Measurements from ENCODE around the gene DLG2.

The DLG2 gene

DNA sequence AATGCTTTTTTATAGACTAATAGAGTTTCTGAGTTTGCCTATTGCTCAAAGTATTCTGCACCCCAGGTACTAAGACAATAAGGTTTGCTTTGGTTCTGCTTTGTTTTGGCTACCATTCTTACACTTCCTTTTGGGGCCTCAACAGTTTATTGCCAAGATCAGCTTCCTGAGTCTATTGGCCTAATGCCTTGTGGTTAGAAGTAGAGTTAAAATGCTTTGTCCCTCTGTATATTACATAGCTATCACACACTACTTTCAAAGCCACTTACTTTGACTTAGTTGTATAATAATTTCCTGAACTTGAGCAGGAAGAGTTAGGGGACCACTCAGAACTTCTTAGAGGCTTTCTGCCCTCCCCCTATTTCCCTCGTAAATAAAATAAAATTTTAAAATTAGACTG, 96.5 kb downstream of the DLG2 start:
- Histone ChIP-seq H3K27ac (ENCODE audit: low read length) (no peak overlapping the region), H4K20me1 (ENCODE audit: insufficient read depth, low read length) (no peaks in the 10 kb centered on the region), H3K4me2 (ENCODE audit: low read length) (no peak overlapping the region), H3K4me3 (ENCODE audit: low read length) (no peak overlapping the region), H3K27me3 (ENCODE audit: low read depth, low read length) (no peaks in the 10 kb centered on the region), H3K36me3 (replicated peaks; ENCODE audit: low read depth, low read length) (no peaks in the 10 kb centered on the region), H3K9ac (ENCODE audit: low read length) (no peak overlapping the region), H3K79me2 (ENCODE audit: low read length) (no peaks in the 10 kb centered on the region), H3K4me1 (ENCODE audit: low read length) (no peaks in the 10 kb centered on the region), H2AFZ (ENCODE audit: low read depth, low read length) (no peak overlapping the region), H3K9me3 (ENCODE audit: insufficient read depth, low read length) (no peaks in the 10 kb centered on the region)
- TF ChIP-seq EZH2phosphoT487 (IDR thresholded peaks at IDR 0.05; ENCODE audit: low read depth), result no peak
- TF ChIP-seq, protein P1, sequence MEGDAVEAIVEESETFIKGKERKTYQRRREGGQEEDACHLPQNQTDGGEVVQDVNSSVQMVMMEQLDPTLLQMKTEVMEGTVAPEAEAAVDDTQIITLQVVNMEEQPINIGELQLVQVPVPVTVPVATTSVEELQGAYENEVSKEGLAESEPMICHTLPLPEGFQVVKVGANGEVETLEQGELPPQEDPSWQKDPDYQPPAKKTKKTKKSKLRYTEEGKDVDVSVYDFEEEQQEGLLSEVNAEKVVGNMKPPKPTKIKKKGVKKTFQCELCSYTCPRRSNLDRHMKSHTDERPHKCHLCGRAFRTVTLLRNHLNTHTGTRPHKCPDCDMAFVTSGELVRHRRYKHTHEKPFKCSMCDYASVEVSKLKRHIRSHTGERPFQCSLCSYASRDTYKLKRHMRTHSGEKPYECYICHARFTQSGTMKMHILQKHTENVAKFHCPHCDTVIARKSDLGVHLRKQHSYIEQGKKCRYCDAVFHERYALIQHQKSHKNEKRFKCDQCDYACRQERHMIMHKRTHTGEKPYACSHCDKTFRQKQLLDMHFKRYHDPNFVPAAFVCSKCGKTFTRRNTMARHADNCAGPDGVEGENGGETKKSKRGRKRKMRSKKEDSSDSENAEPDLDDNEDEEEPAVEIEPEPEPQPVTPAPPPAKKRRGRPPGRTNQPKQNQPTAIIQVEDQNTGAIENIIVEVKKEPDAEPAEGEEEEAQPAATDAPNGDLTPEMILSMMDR (IDR thresholded peaks at IDR 0.05; ENCODE audit: low read depth, low read length), result no peak

DNA sequence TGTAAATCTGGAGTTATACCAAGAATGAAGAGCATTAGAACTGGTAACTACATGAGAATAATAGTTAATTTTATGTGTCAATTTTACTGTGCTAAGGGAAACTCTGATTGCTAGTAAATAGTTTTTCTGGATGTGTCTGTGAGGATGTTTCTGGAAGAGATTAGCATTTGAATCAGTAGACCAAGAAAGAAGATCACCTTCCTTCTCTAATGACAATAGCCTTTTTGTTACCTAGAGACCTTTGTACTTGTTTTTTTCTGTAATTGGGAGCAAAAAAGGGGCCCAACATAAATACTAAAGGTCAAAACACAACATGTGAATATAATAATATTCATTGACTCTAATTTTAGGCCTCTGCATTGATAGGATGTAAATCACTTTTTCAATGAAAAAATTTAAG, 100.6 kb downstream of the DLG2 start:
- Histone ChIP-seq H3K36me3 (replicated peaks; ENCODE audit: low read depth, low read length) (no peaks in the 10 kb centered on the region), H3K9ac (ENCODE audit: low read length) (no peak overlapping the region), H3K4me3 (ENCODE audit: low read length) (no peak overlapping the region), H3K27me3 (ENCODE audit: low read depth, low read length) (no peaks in the 10 kb centered on the region), H4K20me1 (ENCODE audit: insufficient read depth, low read length) (no peaks in the 10 kb centered on the region), H3K4me2 (ENCODE audit: low read length) (no peak overlapping the region), H3K27ac (ENCODE audit: low read length) (no peak overlapping the region), H2AFZ (ENCODE audit: low read depth, low read length) (no peak overlapping the region), H3K79me2 (ENCODE audit: low read length) (no peaks in the 10 kb centered on the region), H3K9me3 (ENCODE audit: insufficient read depth, low read length) (peaks cover 7% of the 10 kb centered on the region), H3K4me1 (ENCODE audit: low read length) (no peaks in the 10 kb centered on the region)
- TF ChIP-seq, protein P1 (IDR thresholded peaks at IDR 0.05; ENCODE audit: low read depth, low read length), result no peak
- TF ChIP-seq EZH2phosphoT487 (IDR thresholded peaks at IDR 0.05; ENCODE audit: low read depth), result no peak

DNA sequence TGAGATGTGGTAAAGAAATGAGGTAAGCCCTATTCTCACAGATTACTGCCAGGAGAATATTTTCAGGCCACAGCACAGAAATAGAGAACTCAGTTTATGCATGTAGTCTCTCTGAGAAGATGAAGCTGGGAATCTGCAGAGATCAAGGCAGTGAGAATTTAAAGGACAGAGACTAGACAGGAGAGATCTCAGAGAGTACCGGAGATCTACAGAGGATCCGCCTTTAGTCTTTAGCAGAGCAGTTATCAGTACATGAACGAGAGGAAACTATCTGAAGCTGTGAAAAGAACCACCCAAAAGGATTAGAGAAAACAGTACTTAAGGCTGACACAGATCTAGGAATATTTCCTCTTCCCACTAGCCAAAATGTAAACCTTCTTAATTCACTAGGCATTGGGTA, 101.5 kb downstream of the DLG2 start:
- Histone ChIP-seq H3K4me2 (ENCODE audit: low read length) (no peak overlapping the region), H2AFZ (ENCODE audit: low read depth, low read length) (no peak overlapping the region), H3K79me2 (ENCODE audit: low read length) (no peaks in the 10 kb centered on the region), H3K27ac (ENCODE audit: low read length) (no peak overlapping the region), H3K9ac (ENCODE audit: low read length) (no peak overlapping the region), H3K27me3 (ENCODE audit: low read depth, low read length) (no peaks in the 10 kb centered on the region), H3K4me1 (ENCODE audit: low read length) (no peaks in the 10 kb centered on the region), H3K36me3 (replicated peaks; ENCODE audit: low read depth, low read length) (no peaks in the 10 kb centered on the region), H4K20me1 (ENCODE audit: insufficient read depth, low read length) (no peaks in the 10 kb centered on the region), H3K4me3 (ENCODE audit: low read length) (no peak overlapping the region), H3K9me3 (ENCODE audit: insufficient read depth, low read length) (peaks cover 9% of the 10 kb centered on the region)
- TF ChIP-seq, protein P1 (IDR thresholded peaks at IDR 0.05; ENCODE audit: low read depth, low read length), result no peak
- no peak for TF ChIP-seq EZH2phosphoT487 (IDR thresholded peaks at IDR 0.05; ENCODE audit: low read depth)

DNA sequence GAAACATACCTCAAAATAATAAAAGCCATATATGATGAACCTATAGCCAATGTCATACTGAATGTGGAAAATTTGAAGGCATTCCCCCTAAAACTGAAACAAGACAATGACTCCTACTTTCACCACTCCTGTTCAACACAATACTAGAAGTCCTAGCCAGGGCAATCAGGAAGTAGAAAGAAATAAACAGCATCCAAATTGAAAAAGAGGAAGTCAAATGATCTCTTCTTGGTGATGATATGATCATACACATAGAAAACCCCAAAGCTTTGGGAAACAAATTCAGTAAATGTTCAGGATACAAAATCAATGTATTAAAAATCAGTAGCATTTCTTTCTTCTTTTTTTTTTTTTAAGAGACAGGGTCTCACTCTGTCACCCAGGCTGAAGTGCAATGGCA, 109.9 kb downstream of the DLG2 start:
- Histone ChIP-seq H3K27ac (ENCODE audit: low read length) (no peak overlapping the region), H2AFZ (ENCODE audit: low read depth, low read length) (no peak overlapping the region), H3K4me2 (ENCODE audit: low read length) (no peak overlapping the region), H3K27me3 (ENCODE audit: low read depth, low read length) (no peaks in the 10 kb centered on the region), H4K20me1 (ENCODE audit: insufficient read depth, low read length) (no peaks in the 10 kb centered on the region), H3K9me3 (ENCODE audit: insufficient read depth, low read length) (peaks cover 9% of the 10 kb centered on the region), H3K4me3 (ENCODE audit: low read length) (no peak overlapping the region), H3K4me1 (ENCODE audit: low read length) (no peaks in the 10 kb centered on the region), H3K79me2 (ENCODE audit: low read length) (no peaks in the 10 kb centered on the region), H3K36me3 (replicated peaks; ENCODE audit: low read depth, low read length) (no peaks in the 10 kb centered on the region), H3K9ac (ENCODE audit: low read length) (no peak overlapping the region)
- no peak for TF ChIP-seq EZH2phosphoT487 (IDR thresholded peaks at IDR 0.05; ENCODE audit: low read depth)
- TF ChIP-seq, protein P1 (IDR thresholded peaks at IDR 0.05; ENCODE audit: low read depth, low read length), result no peak
